ENCODE results near the gene SAP30BP. TPM values are rescaled to one million over a fixed set of nuclear protein-coding genes. Genes with fewer than 3 reads are reported as not detected.

SAP30BP gene
- total and polyA plus RNA-seq, 2 of the 13 experiments (the other 11 are each of a cell fraction or from before 2014, with no cell fraction given) = 67.7 to 99.4 TPM

DNA sequence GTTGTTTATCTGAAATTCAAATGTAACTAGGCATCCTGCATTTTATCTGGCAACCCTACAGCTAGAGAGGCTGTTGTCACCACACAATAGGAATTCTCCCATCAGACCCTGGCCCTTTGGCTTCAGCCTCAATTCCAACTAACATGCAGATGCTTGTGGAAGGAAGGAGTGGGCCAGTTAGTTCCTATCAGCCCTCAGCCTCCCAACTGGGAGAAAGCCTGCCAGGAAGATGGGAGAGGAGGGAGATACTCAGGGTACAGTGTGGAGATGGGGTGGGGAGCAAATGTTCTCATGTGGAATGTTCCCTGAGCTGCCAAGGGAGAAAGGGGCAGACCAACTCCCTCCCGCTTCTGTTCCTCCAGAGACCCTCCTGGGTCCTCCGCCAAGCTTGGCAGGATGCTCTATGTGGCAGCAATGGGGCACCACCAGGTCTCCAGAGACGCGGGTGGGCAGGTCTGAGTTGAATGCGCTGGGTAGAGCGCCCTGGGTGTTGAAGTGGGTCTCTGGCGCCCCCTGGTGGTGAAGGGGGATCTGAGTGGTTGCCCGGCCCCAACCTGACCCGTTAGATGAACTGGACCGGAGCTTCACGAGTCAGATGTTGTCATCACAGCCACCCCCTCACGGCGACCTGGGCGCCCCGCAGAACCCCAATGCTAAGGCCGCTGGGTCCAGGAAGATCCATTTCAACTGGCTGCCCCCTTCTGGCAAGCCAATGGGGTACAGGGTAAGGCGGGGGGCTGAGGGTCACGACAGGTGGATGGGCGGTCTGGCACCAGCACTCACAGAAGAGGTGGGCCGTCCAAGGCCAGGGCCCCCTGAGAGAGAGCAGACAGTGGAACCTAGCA lies 82.6 kb downstream of the SAP30BP start (continued):
- TF ChIP-seq ZNF136 (CRISPR knock-in tag; IDR thresholded peaks at IDR 0.05; ENCODE audit: low read depth) (peak; percentile 62; the same call in 1 of the 2 replicates), RFX5 (IDR thresholded peaks at IDR 0.05; ENCODE audit: low read depth, low read length) (no peak), ATF2 (CRISPR knock-in tag; IDR thresholded peaks at IDR 0.05) (0 out of 2 replicates have a peak, but pooled peaks have one; percentile 40), E2F1 (CRISPR knock-in tag; IDR thresholded peaks at IDR 0.05) (no peak), SNAPC2 (CRISPR knock-in tag; IDR thresholded peaks at IDR 0.05) (no peak), NCOA2 (CRISPR knock-in tag; IDR thresholded peaks at IDR 0.05) (no peak), MYPOP (CRISPR knock-in tag; IDR thresholded peaks at IDR 0.05) (no peak), KDM3A (CRISPR knock-in tag; IDR thresholded peaks at IDR 0.05; ENCODE audit: low read depth) (no peak), HDAC6 (IDR thresholded peaks at IDR 0.05; ENCODE audit: low read depth, low read length) (no peak), ZNF253 (CRISPR knock-in tag; IDR thresholded peaks at IDR 0.05; ENCODE audit: borderline replicate concordance) (no peak), TFAP4 (IDR thresholded peaks at IDR 0.05; ENCODE audit: borderline replicate concordance, low read depth) (no peak), BATF2 (CRISPR knock-in tag; IDR thresholded peaks at IDR 0.05) (no peak), MZF1 (CRISPR knock-in tag; IDR thresholded peaks at IDR 0.05; ENCODE audit: borderline replicate concordance) (no peak), NFE2L2 (IDR thresholded peaks at IDR 0.05; ENCODE audit: low read length) (no peak), HNF1B (CRISPR knock-in tag; IDR thresholded peaks at IDR 0.05) (peak; percentile 56; the same call in 1 of the 2 replicates), SP5 (CRISPR knock-in tag; IDR thresholded peaks at IDR 0.05; ENCODE audit: borderline replicate concordance, low read depth) (no peak)
- TF ChIP-seq, protein P1, sequence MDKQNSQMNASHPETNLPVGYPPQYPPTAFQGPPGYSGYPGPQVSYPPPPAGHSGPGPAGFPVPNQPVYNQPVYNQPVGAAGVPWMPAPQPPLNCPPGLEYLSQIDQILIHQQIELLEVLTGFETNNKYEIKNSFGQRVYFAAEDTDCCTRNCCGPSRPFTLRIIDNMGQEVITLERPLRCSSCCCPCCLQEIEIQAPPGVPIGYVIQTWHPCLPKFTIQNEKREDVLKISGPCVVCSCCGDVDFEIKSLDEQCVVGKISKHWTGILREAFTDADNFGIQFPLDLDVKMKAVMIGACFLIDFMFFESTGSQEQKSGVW (CRISPR knock-in tag; IDR thresholded peaks at IDR 0.05; ENCODE audit: borderline replicate concordance) = no peak
- TF ChIP-seq, protein P2, sequence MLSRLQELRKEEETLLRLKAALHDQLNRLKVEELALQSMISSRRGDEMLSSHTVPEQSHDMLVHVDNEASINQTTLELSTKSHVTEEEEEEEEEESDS (CRISPR knock-in tag; IDR thresholded peaks at IDR 0.05; ENCODE audit: borderline replicate concordance) = no peak
